ENCODE results near the gene FOLR1. TPM values are rescaled to one million over a fixed set of nuclear protein-coding genes. Genes with fewer than 3 reads are reported as not detected.
"Not testable (repeated sequence)": the region's sequence is repeated elsewhere in the genome, so short reads cannot be mapped to it uniquely, and the experiment has no call there.

Gene FOLR1
- total RNA-seq, 1 experiment from 2014 or later: 93.4 TPM

GRCh38 chr11:72190631-72191071 lies 1.3 kb upstream of the FOLR1 start:
- ChIA-PET POLR2A (no interaction called here), CTCF (interaction anchor here (0.6 to 0.9 kb wide), 2 partner anchors 12 to 32 kb away, joined by 3 to 7 read pairs; no protein-coding TSS in a partner anchor)
- no peaks in the 10 kb centered on the region for H3K27me3 Mint-ChIP-seq (ENCODE audit: insufficient read depth, unreplicated experiment)
- Histone ChIP-seq H3K4me1 (peaks cover 34% of the 10 kb centered on the region), H3K4me3 (ENCODE audit: low read depth, low read length) (no peak overlapping the region), H3K36me3 (ENCODE audit: control insufficient read depth, insufficient read depth, low read length) (no peaks in the 10 kb centered on the region), H3K9me3 (no peaks in the 10 kb centered on the region), H3K27me3 (replicated peaks; ENCODE audit: control insufficient read depth, insufficient read depth, low read length) (no peaks in the 10 kb centered on the region)
- TF ChIP-seq CTCF (IDR thresholded peaks at IDR 0.05; ENCODE audit: insufficient read depth in 1 of 2, low read depth in 1 of 2, low read length in 1 of 2, severe bottlenecking in 1 of 2, unreplicated experiment in 1 of 2): no peak
- H3K27ac Mint-ChIP-seq (ENCODE audit: unreplicated experiment): peak overlapping the region; percentile 93
- H3K4me1 Mint-ChIP-seq (ENCODE audit: low read depth, unreplicated experiment): peaks cover 28% of the 10 kb centered on the region
- DNase-seq: peak in 1 of 2 experiments; percentile 42
- intact Hi-C loops (cut with micrococcal nuclease; ENCODE audit: unreplicated experiment): no loop called here
- no peaks in the 10 kb centered on the region for H3K9me3 Mint-ChIP-seq (ENCODE audit: unreplicated experiment)
- no peak overlapping the region for H3K4me3 Mint-ChIP-seq (ENCODE audit: unreplicated experiment)
- no TSS peak for BruUV-seq (replicated peaks)
- no peaks in the 10 kb centered on the region for H3K36me3 Mint-ChIP-seq (ENCODE audit: insufficient read depth, unreplicated experiment)

GRCh38 chr11:72195518-72196270 lies 3.8 kb downstream of the FOLR1 start:
- Mint-ChIP-seq H3K4me1 (ENCODE audit: low read depth, unreplicated experiment) (peaks cover 35% of the 10 kb centered on the region), H3K27me3 (ENCODE audit: insufficient read depth, unreplicated experiment) (no peaks in the 10 kb centered on the region), H3K9me3 (ENCODE audit: unreplicated experiment) (no peaks in the 10 kb centered on the region), H3K36me3 (ENCODE audit: insufficient read depth, unreplicated experiment) (peaks cover 6% of the 10 kb centered on the region), H3K4me3 (ENCODE audit: unreplicated experiment) (no peak overlapping the region), H3K27ac (ENCODE audit: unreplicated experiment) (no peak overlapping the region)
- ChIA-PET CTCF (interaction anchor here (0.6 kb wide), 1 partner anchor 52 kb away, joined by 5 read pairs; no protein-coding TSS in a partner anchor), POLR2A (no interaction called here)
- intact Hi-C loops (cut with micrococcal nuclease; ENCODE audit: unreplicated experiment): no loop called here
- Histone ChIP-seq H3K27me3 (replicated peaks; ENCODE audit: control insufficient read depth, insufficient read depth, low read length) (no peaks in the 10 kb centered on the region), H3K4me3 (ENCODE audit: low read depth, low read length) (no peak overlapping the region), H3K4me1 (peaks cover 22% of the 10 kb centered on the region), H3K36me3 (ENCODE audit: control insufficient read depth, insufficient read depth, low read length) (no peaks in the 10 kb centered on the region), H3K9me3 (no peaks in the 10 kb centered on the region)
- BruUV-seq (replicated peaks): TSS peak; percentile 90
- no peak for TF ChIP-seq CTCF (IDR thresholded peaks at IDR 0.05; ENCODE audit: insufficient read depth in 1 of 2, low read depth in 1 of 2, low read length in 1 of 2, severe bottlenecking in 1 of 2, unreplicated experiment in 1 of 2)
- peak in 1 of 2 experiments; percentile 30 for DNase-seq

- H3K36me3 ChIP-seq (ENCODE audit: control insufficient read depth, insufficient read depth, low read length); H3K4me1 ChIP-seq; H3K27ac Mint-ChIP-seq (ENCODE audit: unreplicated experiment); POLR2A ChIA-PET; CTCF ChIA-PET; H3K27me3 Mint-ChIP-seq (ENCODE audit: insufficient read depth, unreplicated experiment); H3K4me3 Mint-ChIP-seq (ENCODE audit: unreplicated experiment); H3K4me3 ChIP-seq (ENCODE audit: low read depth, low read length); BruUV-seq (replicated peaks); H3K27me3 ChIP-seq (replicated peaks; ENCODE audit: control insufficient read depth, insufficient read depth, low read length); H3K36me3 Mint-ChIP-seq (ENCODE audit: insufficient read depth, unreplicated experiment); H3K9me3 Mint-ChIP-seq (ENCODE audit: unreplicated experiment); H3K9me3 ChIP-seq; DNase-seq; intact Hi-C loops (cut with micrococcal nuclease; ENCODE audit: unreplicated experiment): not testable (repeated sequence)
- peaks cover 11% of the 10 kb centered on the region for H3K4me1 Mint-ChIP-seq (ENCODE audit: low read depth, unreplicated experiment)
Measured at GRCh38 chr11:72201445-72201844, 9.5 kb downstream of the FOLR1 start.
